HFF-Myc (cell line): ENCODE measurements around the gene GRIN3B.

Source experiments
- DNase-seq: peaks from one replicate; pipeline ENCODE4 v3.0.0-alpha.2; 2011; ENCODE audit warnings: low read depth; ENCODE audit errors: extremely low read depth
- H3K4me3 ChIP-seq: replicated peaks from 2 replicates; pipeline ENCODE4 v1.5.1; 2011; ENCODE audit warnings: low read depth, mild to moderate bottlenecking, control low read depth, low read length
- TF ChIP-seq, protein P1 (sequence below): IDR thresholded peaks from 2 replicates; pipeline ENCODE4 v1.5.1; 2012; ENCODE audit warnings: mild to moderate bottlenecking, low read depth, low read length, control low read depth; ENCODE audit errors: missing control alignments

Gene GRIN3B

DNA sequence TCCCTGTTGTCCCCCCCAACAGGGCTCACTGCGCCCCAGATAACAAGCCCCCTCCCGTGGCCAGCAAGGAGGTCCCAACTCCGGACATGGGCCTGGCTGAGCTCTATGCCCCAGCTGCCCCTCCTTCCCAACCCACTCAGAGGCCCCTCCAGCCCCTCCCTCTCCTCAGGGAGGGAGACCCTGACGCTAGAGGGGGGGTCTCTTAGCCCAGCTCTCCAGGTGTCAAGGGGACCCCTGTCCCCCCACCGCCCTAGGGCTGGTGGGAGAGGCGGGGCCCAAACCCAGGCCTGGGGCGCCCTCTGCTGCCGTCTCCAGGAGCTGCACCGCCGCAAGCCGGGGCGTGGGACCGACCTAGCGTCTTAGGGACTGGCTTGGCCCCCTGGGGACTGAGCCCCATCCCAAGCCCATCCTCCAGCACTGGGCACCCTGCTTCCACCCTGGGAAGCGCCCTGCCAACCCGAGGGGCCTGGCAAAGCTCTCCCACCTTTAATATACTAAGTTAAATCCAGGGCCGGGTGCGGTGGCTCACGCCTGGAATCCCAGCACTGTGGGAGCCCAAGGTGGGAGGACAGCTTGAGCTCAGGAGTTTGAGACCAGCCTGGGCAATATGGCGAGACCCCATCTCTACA, 1.4 kb downstream of the GRIN3B start:
- no peak for DNase-seq

DNA sequence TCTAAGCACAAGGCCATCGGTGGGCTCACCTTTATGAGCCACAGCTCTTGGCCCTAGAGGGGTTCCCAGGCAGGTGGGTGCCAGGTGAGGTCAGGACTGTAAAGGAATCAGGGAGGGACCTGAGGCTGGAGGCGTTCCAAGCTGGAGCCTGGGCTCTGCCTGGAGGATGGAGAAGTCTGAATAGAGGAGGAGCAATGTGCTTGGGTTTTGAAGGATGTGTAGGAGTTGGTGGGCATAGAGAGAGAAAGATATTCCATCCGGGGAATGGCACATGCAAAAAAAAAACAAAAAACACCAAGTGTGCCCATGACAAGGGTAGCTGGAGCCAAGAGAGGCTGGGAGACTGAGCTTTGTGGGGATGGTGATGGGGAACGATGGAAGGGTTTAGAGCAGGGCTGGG, 2.4 kb downstream of the GRIN3B start:
- H3K4me3 ChIP-seq: no peak overlapping the region
- TF ChIP-seq, protein P1, sequence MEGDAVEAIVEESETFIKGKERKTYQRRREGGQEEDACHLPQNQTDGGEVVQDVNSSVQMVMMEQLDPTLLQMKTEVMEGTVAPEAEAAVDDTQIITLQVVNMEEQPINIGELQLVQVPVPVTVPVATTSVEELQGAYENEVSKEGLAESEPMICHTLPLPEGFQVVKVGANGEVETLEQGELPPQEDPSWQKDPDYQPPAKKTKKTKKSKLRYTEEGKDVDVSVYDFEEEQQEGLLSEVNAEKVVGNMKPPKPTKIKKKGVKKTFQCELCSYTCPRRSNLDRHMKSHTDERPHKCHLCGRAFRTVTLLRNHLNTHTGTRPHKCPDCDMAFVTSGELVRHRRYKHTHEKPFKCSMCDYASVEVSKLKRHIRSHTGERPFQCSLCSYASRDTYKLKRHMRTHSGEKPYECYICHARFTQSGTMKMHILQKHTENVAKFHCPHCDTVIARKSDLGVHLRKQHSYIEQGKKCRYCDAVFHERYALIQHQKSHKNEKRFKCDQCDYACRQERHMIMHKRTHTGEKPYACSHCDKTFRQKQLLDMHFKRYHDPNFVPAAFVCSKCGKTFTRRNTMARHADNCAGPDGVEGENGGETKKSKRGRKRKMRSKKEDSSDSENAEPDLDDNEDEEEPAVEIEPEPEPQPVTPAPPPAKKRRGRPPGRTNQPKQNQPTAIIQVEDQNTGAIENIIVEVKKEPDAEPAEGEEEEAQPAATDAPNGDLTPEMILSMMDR: no peak
- no peak for DNase-seq

More for the DNA sequence above, 1.4 kb downstream of the GRIN3B start:
- H3K4me3 ChIP-seq: no peak overlapping the region
- TF ChIP-seq, protein P1: peak; percentile 75

DNA sequence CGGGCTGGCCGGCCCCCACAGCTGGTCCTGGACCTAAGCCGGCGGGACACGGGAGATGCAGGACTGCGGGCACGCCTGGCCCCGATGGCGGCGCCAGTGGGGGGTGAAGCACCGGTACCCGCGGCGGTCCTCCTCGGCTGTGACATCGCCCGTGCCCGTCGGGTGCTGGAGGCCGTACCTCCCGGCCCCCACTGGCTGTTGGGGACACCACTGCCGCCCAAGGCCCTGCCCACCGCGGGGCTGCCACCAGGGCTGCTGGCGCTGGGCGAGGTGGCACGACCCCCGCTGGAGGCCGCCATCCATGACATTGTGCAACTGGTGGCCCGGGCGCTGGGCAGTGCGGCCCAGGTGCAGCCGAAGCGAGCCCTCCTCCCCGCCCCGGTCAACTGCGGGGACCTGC, 3.1 kb downstream of the GRIN3B start:
- TF ChIP-seq, protein P1: no peak
- DNase-seq: no peak
- H3K4me3 ChIP-seq: no peak overlapping the region

DNA sequence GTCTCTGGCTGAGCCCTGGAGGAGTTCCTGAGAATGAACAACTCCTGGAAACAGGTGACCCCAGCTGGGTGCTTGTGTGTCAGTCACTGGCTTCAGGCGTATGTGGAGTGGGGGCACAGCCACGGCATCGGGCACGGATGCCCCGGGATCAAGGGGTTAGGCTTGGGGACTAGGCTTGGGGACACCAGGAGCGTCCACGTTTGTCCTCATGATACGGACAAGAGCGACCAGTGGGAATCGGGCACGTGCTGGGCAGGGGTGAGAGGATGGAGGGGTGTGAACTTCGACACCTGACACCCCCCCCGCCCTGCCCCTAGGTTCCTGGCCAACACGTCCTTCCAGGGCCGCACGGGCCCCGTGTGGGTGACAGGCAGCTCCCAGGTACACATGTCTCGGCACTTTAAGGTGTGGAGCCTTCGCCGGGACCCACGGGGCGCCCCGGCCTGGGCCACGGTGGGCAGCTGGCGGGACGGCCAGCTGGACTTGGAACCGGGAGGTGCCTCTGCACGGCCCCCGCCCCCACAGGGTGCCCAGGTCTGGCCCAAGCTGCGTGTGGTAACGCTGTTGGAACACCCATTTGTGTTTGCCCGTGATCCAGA, 4.1 kb downstream of the GRIN3B start:
- DNase-seq: no peak
- H3K4me3 ChIP-seq: no peak overlapping the region
- TF ChIP-seq, protein P1: no peak

DNA sequence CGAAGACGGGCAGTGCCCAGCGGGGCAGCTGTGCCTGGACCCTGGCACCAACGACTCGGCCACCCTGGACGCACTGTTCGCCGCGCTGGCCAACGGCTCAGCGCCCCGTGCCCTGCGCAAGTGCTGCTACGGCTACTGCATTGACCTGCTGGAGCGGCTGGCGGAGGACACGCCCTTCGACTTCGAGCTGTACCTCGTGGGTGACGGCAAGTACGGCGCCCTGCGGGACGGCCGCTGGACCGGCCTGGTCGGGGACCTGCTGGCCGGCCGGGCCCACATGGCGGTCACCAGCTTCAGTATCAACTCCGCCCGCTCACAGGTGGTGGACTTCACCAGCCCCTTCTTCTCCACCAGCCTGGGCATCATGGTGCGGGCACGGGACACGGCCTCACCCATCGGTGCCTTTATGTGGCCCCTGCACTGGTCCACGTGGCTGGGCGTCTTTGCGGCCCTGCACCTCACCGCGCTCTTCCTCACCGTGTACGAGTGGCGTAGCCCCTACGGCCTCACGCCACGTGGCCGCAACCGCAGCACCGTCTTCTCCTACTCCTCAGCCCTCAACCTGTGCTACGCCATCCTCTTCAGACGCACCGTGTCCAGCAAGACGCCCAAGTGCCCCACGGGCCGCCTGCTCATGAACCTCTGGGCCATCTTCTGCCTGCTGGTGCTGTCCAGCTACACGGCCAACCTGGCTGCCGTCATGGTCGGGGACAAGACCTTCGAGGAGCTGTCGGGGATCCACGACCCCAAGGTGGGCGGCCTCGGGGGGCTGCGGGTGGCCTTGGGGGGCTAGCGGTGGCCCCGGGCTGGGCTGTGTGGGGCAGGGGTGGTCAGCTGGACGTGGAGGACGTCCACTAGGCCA, 4.8 kb downstream of the GRIN3B start:
- no peak overlapping the region for H3K4me3 ChIP-seq
- no peak for DNase-seq
- TF ChIP-seq, protein P1: no peak

DNA sequence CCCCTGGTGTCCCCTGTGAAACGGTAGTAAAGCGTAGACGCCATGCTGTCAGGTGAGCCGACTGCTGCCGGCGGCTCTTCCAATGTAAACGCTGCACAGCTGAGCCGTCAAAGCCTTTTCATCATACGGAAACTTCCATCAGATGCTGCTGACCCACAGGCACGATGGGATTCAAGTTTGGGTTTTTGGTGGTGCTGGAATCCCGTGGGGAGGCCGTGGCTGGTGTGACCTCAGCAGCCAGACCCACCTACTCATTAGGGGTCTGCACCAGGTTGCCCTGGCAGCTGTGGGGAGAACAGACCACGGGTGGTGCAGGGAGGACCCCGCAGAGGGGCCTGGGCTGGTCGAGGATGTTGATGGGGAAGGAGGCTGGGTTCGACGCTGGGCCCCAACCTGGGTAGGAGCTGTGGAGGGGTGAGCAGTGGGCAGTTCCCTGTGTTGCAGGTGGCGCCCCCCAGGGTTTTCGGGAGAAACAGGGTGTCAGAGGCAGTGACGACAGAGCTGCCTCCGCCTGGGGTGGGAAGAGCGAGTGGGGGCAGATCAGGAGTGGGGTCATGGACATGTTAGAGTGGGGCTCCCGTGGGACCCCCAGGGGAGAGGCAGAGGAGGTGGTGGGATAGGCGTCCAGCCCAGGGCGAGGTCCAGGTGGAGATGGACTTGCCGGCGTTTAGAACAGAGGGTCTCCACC, 6.6 kb downstream of the GRIN3B start:
- no peak for DNase-seq
- H3K4me3 ChIP-seq: no peak overlapping the region
- TF ChIP-seq, protein P1: no peak
